GM12878 (cell line): ENCODE results near the gene PRSS36. TPM values are rescaled to one million over a fixed set of nuclear protein-coding genes. Genes with fewer than 3 reads are reported as not detected.
A peak's percentile ranks its signal among the peaks of the same experiment; 100 is the strongest.

Source experiments
- ATAC-seq: fragments of 200-7000 bp; cut with Tn5 transposase; 3 replicates; pipeline ENCODE4 v1.9.1; 2020; ENCODE audit warnings: mild to moderate bottlenecking, moderate library complexity
- BruUV-seq: library from RNA; stranded (reverse); fragments of 400-500 nt; replicated peaks from 2 replicates; lab custom pipeline; 2021; lab: Mats Ljungman, UMichigan
- CTCF ChIA-PET: fragments of 300-600 bp; sonication (Branson Sonifier 250); formaldehyde crosslinking; extraction: SDS; loops from one replicate; lab custom pipeline; 2021; ENCODE audit warnings: inconsistent platforms; lab: Yijun Ruan, JAX
- POLR2A ChIA-PET: fragments of 350-600 bp; formaldehyde crosslinking; extraction: SDS; loops from one replicate; lab custom pipeline; 2021; ENCODE audit warnings: inconsistent platforms; lab: Charles Lee
- RAD21 ChIA-PET: fragments of 300-600 bp; sonication (Branson Sonifier 250); formaldehyde crosslinking; loops from one replicate; lab custom pipeline; 2023; ENCODE audit warnings: antibody characterized with exemption; ENCODE audit not compliant: unreplicated experiment; lab: Charles Lee
- SMC1A ChIA-PET: fragments of 300-600 bp; sonication (Branson Sonifier 250); formaldehyde crosslinking; loops from one replicate; lab custom pipeline; 2023; ENCODE audit not compliant: unreplicated experiment, uncharacterized antibody; lab: Charles Lee
- DNase-seq: peaks from one replicate; pipeline ENCODE4 v3.0.0-alpha.2; 2011; ENCODE audit warnings: low read depth, low spot score
- FAIRE-seq: peaks from 3 replicates; lab custom pipeline; 2011; peaks lifted over from hg19 to GRCh38; lab: Jason Lieb, UNC
- H2AFZ ChIP-seq: 2 replicates; pipeline ENCODE4 v1.6.0; 2011; ENCODE audit warnings: low read depth, low read length, control low read depth; ENCODE audit not compliant: control insufficient read depth
- H3K27ac ChIP-seq: 2 replicates; pipeline ENCODE4 v1.5.1; 2011; ENCODE audit warnings: control low read depth; ENCODE audit not compliant: control insufficient read depth, insufficient read depth
- H3K27me3 ChIP-seq, 2 experiments: replicated peaks in 1 of 2; 2 replicates each; pipeline versions ENCODE4 v1.6.0 to v1.6.1; 2011; ENCODE audit warnings: low read length in 1 of 2; ENCODE audit not compliant: control insufficient read depth in 2 of 2, insufficient read depth in 2 of 2
- H3K36me3 ChIP-seq, 2 experiments: 2 replicates each; pipeline ENCODE4 v1.5.1; 2011; ENCODE audit warnings: low read length in 1 of 2; ENCODE audit not compliant: control insufficient read depth in 2 of 2, insufficient read depth in 2 of 2
- H3K4me1 ChIP-seq: 2 replicates; pipeline ENCODE4 v1.6.1; 2011; ENCODE audit warnings: mild to moderate bottlenecking, low read length, moderate library complexity, mixed read lengths; ENCODE audit not compliant: control insufficient read depth, insufficient read depth
- H3K4me2 ChIP-seq: 2 replicates; pipeline ENCODE4 v1.6.0; 2011; ENCODE audit warnings: control low read depth; ENCODE audit not compliant: control insufficient read depth, insufficient read depth
- H3K4me3 ChIP-seq: fragments of 200-600 bp; sonication (generic); 2 replicates; pipeline ENCODE4 v1.5.1; 2016
- H3K79me2 ChIP-seq: 2 replicates; pipeline ENCODE4 v1.6.0; 2011; ENCODE audit warnings: low read length; ENCODE audit not compliant: control insufficient read depth, insufficient read depth
- H3K9ac ChIP-seq: 2 replicates; pipeline ENCODE4 v1.8.0; 2011; ENCODE audit warnings: low read length, control low read depth, mixed read lengths; ENCODE audit not compliant: control insufficient read depth, insufficient read depth
- H3K9me3 ChIP-seq: replicated peaks from 3 replicates; pipeline ENCODE4 v1.5.1; 2011; ENCODE audit warnings: mild to moderate bottlenecking, low read length; ENCODE audit not compliant: control insufficient read depth, insufficient read depth
- H4K20me1 ChIP-seq: 2 replicates; pipeline ENCODE4 v1.6.0; 2011; ENCODE audit not compliant: control insufficient read depth, insufficient read depth
- ASH2L ChIP-seq: fragments of 300-600, 200-600 bp; sonication (generic); IDR thresholded peaks from 2 replicates; pipeline ENCODE4 v1.6.1; 2017; ENCODE audit warnings: low read depth, mild to moderate bottlenecking, borderline replicate concordance
- DPF2 ChIP-seq: fragments of 450-650 bp; IDR thresholded peaks from 2 replicates; pipeline ENCODE4 v1.6.1; 2017; ENCODE audit warnings: mild to moderate bottlenecking
- EED ChIP-seq: sonication (generic); IDR thresholded peaks from 2 replicates; pipeline ENCODE4 v1.6.1; 2016; ENCODE audit warnings: antibody characterized with exemption, low read depth
- GATAD2B ChIP-seq: fragments of 450-650 bp; conservative IDR thresholded peaks from 2 replicates; pipeline ENCODE4 v1.6.1; 2017; ENCODE audit warnings: low read depth, mild to moderate bottlenecking, moderate library complexity
- HCFC1 ChIP-seq: fragments of 150-350 bp; IDR thresholded peaks from 2 replicates; pipeline ENCODE4 v1.6.1; 2014; ENCODE audit warnings: low read length
- JUND ChIP-seq: IDR thresholded peaks from 2 replicates; pipeline ENCODE4 v1.6.1; 2012; ENCODE audit warnings: low read depth, mild to moderate bottlenecking, low read length, improper control_type of control experiment, moderate library complexity
- MYB ChIP-seq: fragments of 150-350 bp; IDR thresholded peaks from 2 replicates; pipeline ENCODE4 v1.6.1; 2014; ENCODE audit warnings: mild to moderate bottlenecking, low read depth, low read length, borderline replicate concordance
- SREBF1 ChIP-seq: IDR thresholded peaks from 2 replicates; pipeline ENCODE4 v1.6.1; 2012; ENCODE audit warnings: mild to moderate bottlenecking, low read length
- ZNF217 ChIP-seq: fragments of 450-650 bp; IDR thresholded peaks from 2 replicates; pipeline ENCODE4 v1.6.1; 2017; ENCODE audit warnings: antibody characterized with exemption, mild to moderate bottlenecking
- WGBS: methylation state at CpG from one replicate; pipeline ENCODE4 v1.1.6; 2016; ENCODE audit warnings: low lambda C conversion rate; ENCODE audit not compliant: insufficient replicate concordance, insufficient coverage; ENCODE audit errors: missing lambda C conversion rate; 5-methylcytosine and 5-hydroxymethylcytosine counted together
- in situ Hi-C: fragments of 300-500 bp; cut with MboI; formaldehyde crosslinking; loops from 9 replicates; pipeline ENCODE4 v1.14.3; 2018; ENCODE audit warnings: mixed read lengths
- intact Hi-C: fragments of 100-400 bp; cut with micrococcal nuclease; formaldehyde crosslinking; loops from one replicate; pipeline ENCODE4 v1.14.2; 2022; ENCODE audit not compliant: unreplicated experiment
- polyA plus RNA-seq, 11 experiments: library from polyadenylated mRNA; depleted of rRNA in 4 of 11; unstranded in 6 of 11; stranded (reverse) in 5 of 11; fragments of >200 nt; fragmentation: Nextera tagmentation in 4 of 11; fragmentation: Illumina TruSeq in 1 of 11; extraction: Ambion mirVana in 4 of 11; extraction: Trizol in 1 of 11; gene quantifications; 1 replicate in 1 of 11; 2 replicates in 10 of 11; pipeline versions ENCODE4 v1.2.1 to v1.2.3, GENCODE V29; 2011 to 2016; ENCODE audit warnings: inconsistent platforms in 2 of 11, missing spikeins in 2 of 11, low read depth in 1 of 11
- total RNA-seq, 4 experiments: library from RNA; depleted of rRNA in 3 of 4; stranded (reverse); fragments of >200 nt in 3 of 4; fragmentation: Illumina TruSeq in 1 of 4; extraction: Trizol in 1 of 4; gene quantifications; 2 replicates each; pipeline versions ENCODE4 v1.2.1 to v1.2.3, GENCODE V29; 2013 to 2021
- TF ChIP-seq, protein P1 (sequence below): IDR thresholded peaks from 2 replicates; pipeline ENCODE4 v1.6.1; 2011; ENCODE audit warnings: mild to moderate bottlenecking, low read depth, low read length, moderate library complexity; ENCODE audit not compliant: insufficient replicate concordance
- TF ChIP-seq, protein P2 (sequence below): fragments of 450-650 bp; IDR thresholded peaks from 2 replicates; pipeline ENCODE4 v1.6.1; 2017; ENCODE audit warnings: antibody characterized with exemption, mild to moderate bottlenecking, moderate library complexity
- TF ChIP-seq, protein P3 (sequence below): fragments of 450-650 bp; conservative IDR thresholded peaks from 2 replicates; pipeline ENCODE4 v1.6.1; 2017; ENCODE audit warnings: mild to moderate bottlenecking, moderate library complexity
- TF ChIP-seq, protein P4 (sequence below): fragments of 450-650 bp; IDR thresholded peaks from 2 replicates; pipeline ENCODE4 v1.6.1; 2018; ENCODE audit warnings: borderline replicate concordance, mild to moderate bottlenecking; ENCODE audit not compliant: partially characterized antibody

The PRSS36 gene
- total and polyA plus RNA-seq, 10 of the 15 experiments (the other 5 are each of a cell fraction or from before 2014, with no cell fraction given) = 0.11 to 1.1 (median 0.17) TPM; not detected in 3

DNA sequence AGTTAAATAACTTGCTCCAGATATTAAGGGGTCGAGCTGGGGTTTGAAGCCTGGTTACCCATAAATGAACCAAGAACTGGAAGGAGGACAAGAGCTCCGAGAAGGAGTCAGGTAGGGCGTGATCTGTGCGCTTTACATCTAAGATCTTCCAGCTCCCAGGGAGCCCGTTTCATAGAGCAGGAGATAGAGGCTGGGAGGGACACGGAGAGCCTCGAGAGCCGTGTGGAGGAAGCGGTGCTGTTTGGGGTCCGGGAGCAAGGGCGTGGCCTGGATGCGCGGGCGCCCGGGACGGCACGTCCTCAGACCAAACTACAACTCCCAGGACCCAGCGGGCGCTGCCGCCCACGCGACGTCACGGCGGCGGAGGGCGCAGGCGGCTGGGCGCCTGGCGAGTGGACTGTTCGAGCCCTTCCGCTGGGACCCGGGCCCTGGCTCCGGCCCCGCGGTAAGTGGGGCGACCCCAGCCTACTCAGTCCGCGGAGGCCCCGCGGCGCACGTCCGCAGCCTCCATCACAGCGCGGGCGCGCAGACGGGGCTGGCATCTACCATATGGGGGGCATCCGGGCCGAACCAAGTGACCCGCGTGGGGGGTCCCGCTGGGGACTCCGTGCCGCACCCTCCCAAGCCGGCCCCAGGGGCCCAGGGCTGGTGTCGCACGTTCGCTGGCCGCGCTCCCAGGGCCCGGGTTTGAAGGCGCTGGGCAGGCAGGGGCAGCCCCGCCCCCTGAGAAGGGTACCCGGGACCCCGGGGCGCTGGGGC is 41.7 kb downstream of the PRSS36 start, which contains the start of gene BCKDK:
TSS of gene BCKDK (plus strand) at position 352 of the 759 bp plus-strand sequence. CDS start 838 bp downstream, outside the sequence.
- ChIA-PET POLR2A (interaction anchor here (0.6 to 3.1 kb wide), 4 partner anchors 9 to 150 kb away, joined by 3 to 13 read pairs (median 8); partner anchors contain the start of genes KAT8, ZNF646 and ZNF668), SMC1A (no interaction called here), CTCF (interaction anchor here (0.7 to 1.6 kb wide), 3 partner anchors 11 to 34 kb away, joined by 3 to 6 read pairs (median 5); no protein-coding TSS in a partner anchor), RAD21 (interaction anchor here (1.5 to 2.8 kb wide), 3 partner anchors 9 to 34 kb away, joined by 6 to 12 read pairs (median 6); partner anchors contain the start of gene KAT8)
- H3K27ac ChIP-seq = peak within 1 kb of the TSS; percentile 81
- H3K9me3 ChIP-seq = no peaks in the 10 kb centered on the region
- peaks cover 13% of the 10 kb centered on the region for H3K79me2 ChIP-seq
- H3K27me3 ChIP-seq = no peaks in the 10 kb centered on the region
- peaks cover 22% of the 10 kb centered on the region for H3K4me1 ChIP-seq
- no TSS peak for BruUV-seq
- H3K4me2 ChIP-seq = peak within 1 kb of the TSS; percentile 77
- in situ Hi-C loops (no loop called here), intact Hi-C loops (loop anchor here (5.0 kb wide), 1 partner anchor 34 kb away; no protein-coding TSS in a partner anchor)
- peaks cover 0 to 4% of the 10 kb centered on the region in 2 experiments; a peak in 3 of 4 replicates for H3K36me3 ChIP-seq
- peak within 1 kb of the TSS; percentile 91 for H2AFZ ChIP-seq
- H3K9ac ChIP-seq = peak within 1 kb of the TSS; percentile 91
- H4K20me1 ChIP-seq = no peaks in the 10 kb centered on the region
- FAIRE-seq (peak; percentile 78), DNase-seq (peak; percentile 32), ATAC-seq (peak; percentile 96)
- peak within 1 kb of the TSS; percentile 74 for H3K4me3 ChIP-seq
- 2% methylated on average over 59 of the region's 68 CpGs for WGBS
- TF ChIP-seq ASH2L (no peak), EED (no peak), JUND (peak; percentile 66; the same call in 1 of the 2 replicates), MYB (0 out of 2 replicates have a peak, but pooled peaks have one; percentile 35), ZNF217 (peak; percentile 57; the same call in 1 of the 2 replicates), GATAD2B (peak; percentile 76), DPF2 (peak; percentile 50; the same call in 1 of the 2 replicates), SREBF1 (peak; percentile 67; the same call in 1 of the 2 replicates), HCFC1 (peak; percentile 94)
- TF ChIP-seq, protein P1, sequence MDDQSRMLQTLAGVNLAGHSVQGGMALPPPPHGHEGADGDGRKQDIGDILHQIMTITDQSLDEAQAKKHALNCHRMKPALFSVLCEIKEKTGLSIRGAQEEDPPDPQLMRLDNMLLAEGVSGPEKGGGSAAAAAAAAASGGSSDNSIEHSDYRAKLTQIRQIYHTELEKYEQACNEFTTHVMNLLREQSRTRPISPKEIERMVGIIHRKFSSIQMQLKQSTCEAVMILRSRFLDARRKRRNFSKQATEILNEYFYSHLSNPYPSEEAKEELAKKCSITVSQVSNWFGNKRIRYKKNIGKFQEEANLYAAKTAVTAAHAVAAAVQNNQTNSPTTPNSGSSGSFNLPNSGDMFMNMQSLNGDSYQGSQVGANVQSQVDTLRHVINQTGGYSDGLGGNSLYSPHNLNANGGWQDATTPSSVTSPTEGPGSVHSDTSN = peak; percentile 13
- TF ChIP-seq, protein P2, sequence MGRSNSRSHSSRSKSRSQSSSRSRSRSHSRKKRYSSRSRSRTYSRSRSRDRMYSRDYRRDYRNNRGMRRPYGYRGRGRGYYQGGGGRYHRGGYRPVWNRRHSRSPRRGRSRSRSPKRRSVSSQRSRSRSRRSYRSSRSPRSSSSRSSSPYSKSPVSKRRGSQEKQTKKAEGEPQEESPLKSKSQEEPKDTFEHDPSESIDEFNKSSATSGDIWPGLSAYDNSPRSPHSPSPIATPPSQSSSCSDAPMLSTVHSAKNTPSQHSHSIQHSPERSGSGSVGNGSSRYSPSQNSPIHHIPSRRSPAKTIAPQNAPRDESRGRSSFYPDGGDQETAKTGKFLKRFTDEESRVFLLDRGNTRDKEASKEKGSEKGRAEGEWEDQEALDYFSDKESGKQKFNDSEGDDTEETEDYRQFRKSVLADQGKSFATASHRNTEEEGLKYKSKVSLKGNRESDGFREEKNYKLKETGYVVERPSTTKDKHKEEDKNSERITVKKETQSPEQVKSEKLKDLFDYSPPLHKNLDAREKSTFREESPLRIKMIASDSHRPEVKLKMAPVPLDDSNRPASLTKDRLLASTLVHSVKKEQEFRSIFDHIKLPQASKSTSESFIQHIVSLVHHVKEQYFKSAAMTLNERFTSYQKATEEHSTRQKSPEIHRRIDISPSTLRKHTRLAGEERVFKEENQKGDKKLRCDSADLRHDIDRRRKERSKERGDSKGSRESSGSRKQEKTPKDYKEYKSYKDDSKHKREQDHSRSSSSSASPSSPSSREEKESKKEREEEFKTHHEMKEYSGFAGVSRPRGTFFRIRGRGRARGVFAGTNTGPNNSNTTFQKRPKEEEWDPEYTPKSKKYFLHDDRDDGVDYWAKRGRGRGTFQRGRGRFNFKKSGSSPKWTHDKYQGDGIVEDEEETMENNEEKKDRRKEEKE = 0 out of 2 replicates have a peak, but pooled peaks have one; percentile 50
- TF ChIP-seq, protein P3, sequence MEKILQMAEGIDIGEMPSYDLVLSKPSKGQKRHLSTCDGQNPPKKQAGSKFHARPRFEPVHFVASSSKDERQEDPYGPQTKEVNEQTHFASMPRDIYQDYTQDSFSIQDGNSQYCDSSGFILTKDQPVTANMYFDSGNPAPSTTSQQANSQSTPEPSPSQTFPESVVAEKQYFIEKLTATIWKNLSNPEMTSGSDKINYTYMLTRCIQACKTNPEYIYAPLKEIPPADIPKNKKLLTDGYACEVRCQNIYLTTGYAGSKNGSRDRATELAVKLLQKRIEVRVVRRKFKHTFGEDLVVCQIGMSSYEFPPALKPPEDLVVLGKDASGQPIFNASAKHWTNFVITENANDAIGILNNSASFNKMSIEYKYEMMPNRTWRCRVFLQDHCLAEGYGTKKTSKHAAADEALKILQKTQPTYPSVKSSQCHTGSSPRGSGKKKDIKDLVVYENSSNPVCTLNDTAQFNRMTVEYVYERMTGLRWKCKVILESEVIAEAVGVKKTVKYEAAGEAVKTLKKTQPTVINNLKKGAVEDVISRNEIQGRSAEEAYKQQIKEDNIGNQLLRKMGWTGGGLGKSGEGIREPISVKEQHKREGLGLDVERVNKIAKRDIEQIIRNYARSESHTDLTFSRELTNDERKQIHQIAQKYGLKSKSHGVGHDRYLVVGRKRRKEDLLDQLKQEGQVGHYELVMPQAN = peak; percentile 74; the same call in 1 of the 2 replicates
- TF ChIP-seq, protein P4, sequence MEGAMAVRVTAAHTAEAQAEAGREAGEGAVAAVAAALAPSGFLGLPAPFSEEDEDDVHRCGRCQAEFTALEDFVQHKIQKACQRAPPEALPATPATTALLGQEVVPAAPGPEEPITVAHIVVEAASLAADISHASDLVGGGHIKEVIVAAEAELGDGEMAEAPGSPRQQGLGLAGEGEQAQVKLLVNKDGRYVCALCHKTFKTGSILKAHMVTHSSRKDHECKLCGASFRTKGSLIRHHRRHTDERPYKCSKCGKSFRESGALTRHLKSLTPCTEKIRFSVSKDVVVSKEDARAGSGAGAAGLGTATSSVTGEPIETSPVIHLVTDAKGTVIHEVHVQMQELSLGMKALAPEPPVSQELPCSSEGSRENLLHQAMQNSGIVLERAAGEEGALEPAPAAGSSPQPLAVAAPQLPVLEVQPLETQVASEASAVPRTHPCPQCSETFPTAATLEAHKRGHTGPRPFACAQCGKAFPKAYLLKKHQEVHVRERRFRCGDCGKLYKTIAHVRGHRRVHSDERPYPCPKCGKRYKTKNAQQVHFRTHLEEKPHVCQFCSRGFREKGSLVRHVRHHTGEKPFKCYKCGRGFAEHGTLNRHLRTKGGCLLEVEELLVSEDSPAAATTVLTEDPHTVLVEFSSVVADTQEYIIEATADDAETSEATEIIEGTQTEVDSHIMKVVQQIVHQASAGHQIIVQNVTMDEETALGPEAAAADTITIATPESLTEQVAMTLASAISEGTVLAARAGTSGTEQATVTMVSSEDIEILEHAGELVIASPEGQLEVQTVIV = no peak
